Naive thymus-derived CD4-positive, alpha-beta T cell (primary cell): ENCODE data around the gene RNF8. TPM values are rescaled to one million over a fixed set of nuclear protein-coding genes. Genes with fewer than 3 reads are reported as not detected.
"Not testable (repeated sequence)": the region's sequence is repeated elsewhere in the genome, so short reads cannot be mapped to it uniquely, and the experiment has no call there.

Source experiments
- ATAC-seq: fragments of 150-1000 bp; cut with Tn5 transposase; 2 replicates; pipeline ENCODE4 v1.10.0; 2021; ENCODE audit warnings: mild to moderate bottlenecking, moderate library complexity
- CTCF ChIA-PET: fragments of 350-600 bp; sonication (Branson Sonifier 250); formaldehyde crosslinking; loops from one replicate; lab custom pipeline; 2021; ENCODE audit warnings: antibody characterized with exemption; lab: Charles Lee
- POLR2A ChIA-PET: fragments of 350-600 bp; sonication (Branson Sonifier 250); formaldehyde crosslinking; loops from one replicate; lab custom pipeline; 2021; ENCODE audit warnings: antibody characterized with exemption, inconsistent platforms; lab: Charles Lee
- DNase-seq, 9 donors: peaks; one replicate each; pipeline versions ENCODE4 v3.0.0 to v3.0.0-alpha.2; 2020 to 2022; ENCODE audit warnings: mixed read lengths in 1 of 9
- H3K27ac ChIP-seq: one replicate; pipeline ENCODE4 v1.7.0; 2013; ENCODE audit warnings: mild to moderate bottlenecking, low read depth, low read length, moderate library complexity
- H3K27me3 ChIP-seq, 2 donors: one replicate each; pipeline ENCODE4 v1.7.0; 2013; ENCODE audit warnings: low read length in 2 of 2, mild to moderate bottlenecking in 2 of 2, moderate library complexity in 2 of 2; ENCODE audit not compliant: control insufficient read depth in 2 of 2, insufficient read depth in 2 of 2
- H3K36me3 ChIP-seq, 3 experiments: 1 replicate in 2 of 3; 2 replicates in 1 of 3; pipeline ENCODE4 v1.7.0; 2013; ENCODE audit warnings: low read length in 3 of 3, mild to moderate bottlenecking in 3 of 3, moderate library complexity in 1 of 3; ENCODE audit not compliant: insufficient read depth in 3 of 3, control insufficient read depth in 2 of 3
- H3K4me1 ChIP-seq, 2 donors: one replicate each; pipeline ENCODE4 v1.7.0; 2013; ENCODE audit warnings: low read length in 2 of 2, mild to moderate bottlenecking in 2 of 2, moderate library complexity in 1 of 2; ENCODE audit not compliant: control insufficient read depth in 2 of 2, insufficient read depth in 2 of 2
- H3K4me3 ChIP-seq: 2 replicates; pipeline ENCODE4 v1.7.0; 2013; ENCODE audit warnings: mild to moderate bottlenecking, low read length
- H3K9me3 ChIP-seq, 3 experiments: 1 replicate in 2 of 3; 2 replicates in 1 of 3; pipeline ENCODE4 v1.7.0; 2013; ENCODE audit warnings: low read length in 3 of 3; ENCODE audit not compliant: control insufficient read depth in 2 of 3
- H3K27ac Mint-ChIP-seq, 9 donors: one replicate each; pipeline ENCODE4 v1.8.0; 2020 to 2022; ENCODE audit warnings: mixed read lengths in 9 of 9, mild to moderate bottlenecking in 8 of 9, moderate library complexity in 5 of 9, inconsistent platforms in 2 of 9
- H3K27me3 Mint-ChIP-seq, 5 donors: one replicate each; pipeline ENCODE4 v1.8.0; 2021 to 2022; ENCODE audit warnings: mixed read lengths in 5 of 5, mild to moderate bottlenecking in 1 of 5
- H3K36me3 Mint-ChIP-seq, 5 donors: one replicate each; pipeline ENCODE4 v1.8.0; 2020 to 2022; ENCODE audit warnings: mixed read lengths in 5 of 5, mild to moderate bottlenecking in 3 of 5, inconsistent platforms in 1 of 5
- H3K4me1 Mint-ChIP-seq, 7 donors: one replicate each; pipeline ENCODE4 v1.8.0; 2020 to 2022; ENCODE audit warnings: mixed read lengths in 7 of 7, mild to moderate bottlenecking in 3 of 7, inconsistent platforms in 1 of 7
- H3K4me3 Mint-ChIP-seq, 10 donors: one replicate each; pipeline ENCODE4 v1.8.0; 2020 to 2022; ENCODE audit warnings: mild to moderate bottlenecking in 10 of 10, mixed read lengths in 10 of 10, moderate library complexity in 6 of 10, inconsistent platforms in 2 of 10
- H3K9me3 Mint-ChIP-seq, 11 donors: one replicate each; pipeline ENCODE4 v1.8.0; 2020 to 2022; ENCODE audit warnings: mixed read lengths in 11 of 11, mild to moderate bottlenecking in 4 of 11, inconsistent platforms in 1 of 11, moderate library complexity in 1 of 11
- intact Hi-C, 2 donors: fragments of 100-400 bp; cut with micrococcal nuclease; formaldehyde crosslinking; loops; one replicate each; pipeline ENCODE4 v1.15.1; 2023
- polyA plus RNA-seq, 2 donors: library from polyadenylated mRNA; unstranded; fragments of 300-500 nt; fragmentation: Illumina TruSeq; gene quantifications; one replicate each; pipeline ENCODE4 v1.2.3, GENCODE V29; 2021
- total RNA-seq, 6 experiments: library from RNA in 5 of 6; stranded (reverse) in 5 of 6; gene quantifications; 1 replicate in 5 of 6; 2 replicates in 1 of 6; pipeline ENCODE4 v1.2.3 and lab custom pipeline; 2021 to 2026

RNF8 gene
- total and polyA plus RNA-seq, 7 experiments from 2014 or later: 7.1 to 26.0 (median 15.8) TPM

- CTCF ChIA-PET: no interaction called here
- peaks cover 9 to 57% (median 18%) of the 10 kb centered on the region in 3 experiments for H3K36me3 ChIP-seq
- POLR2A ChIA-PET: no interaction called here
- no peaks in the 10 kb centered on the region for H3K9me3 ChIP-seq
- H3K4me1 ChIP-seq: no peaks in the 10 kb centered on the region
- H3K27ac ChIP-seq: no peak overlapping the region
- H3K9me3 Mint-ChIP-seq: peaks cover 0 to 1% (median 0%) of the 10 kb centered on the region in 11 donors
- DNase-seq (no peak), ATAC-seq (no peak)
- peaks cover 0 to 2% (median 0%) of the 10 kb centered on the region in 5 donors for H3K36me3 Mint-ChIP-seq
- no peak overlapping the region for H3K4me3 ChIP-seq
- no peaks in the 10 kb centered on the region for H3K27me3 ChIP-seq
- peak overlapping the region in 3 of 9 donors; percentile 48 to 73 (median 60) for H3K27ac Mint-ChIP-seq
- H3K4me3 Mint-ChIP-seq: no peak overlapping the region
- intact Hi-C loops: loop anchor here (10.0 kb wide), 3 partner anchors 114 to 1174 kb away; partner anchors contain the start of gene CMTR1 (in 1 of the 2)
- no peaks in the 10 kb centered on the region for H3K27me3 Mint-ChIP-seq
- peaks cover 0 to 16% (median 4%) of the 10 kb centered on the region in 7 donors for H3K4me1 Mint-ChIP-seq
Measured at GRCh38 chr6:37321101-37321500, 32.7 kb upstream of the RNF8 start.

DNA sequence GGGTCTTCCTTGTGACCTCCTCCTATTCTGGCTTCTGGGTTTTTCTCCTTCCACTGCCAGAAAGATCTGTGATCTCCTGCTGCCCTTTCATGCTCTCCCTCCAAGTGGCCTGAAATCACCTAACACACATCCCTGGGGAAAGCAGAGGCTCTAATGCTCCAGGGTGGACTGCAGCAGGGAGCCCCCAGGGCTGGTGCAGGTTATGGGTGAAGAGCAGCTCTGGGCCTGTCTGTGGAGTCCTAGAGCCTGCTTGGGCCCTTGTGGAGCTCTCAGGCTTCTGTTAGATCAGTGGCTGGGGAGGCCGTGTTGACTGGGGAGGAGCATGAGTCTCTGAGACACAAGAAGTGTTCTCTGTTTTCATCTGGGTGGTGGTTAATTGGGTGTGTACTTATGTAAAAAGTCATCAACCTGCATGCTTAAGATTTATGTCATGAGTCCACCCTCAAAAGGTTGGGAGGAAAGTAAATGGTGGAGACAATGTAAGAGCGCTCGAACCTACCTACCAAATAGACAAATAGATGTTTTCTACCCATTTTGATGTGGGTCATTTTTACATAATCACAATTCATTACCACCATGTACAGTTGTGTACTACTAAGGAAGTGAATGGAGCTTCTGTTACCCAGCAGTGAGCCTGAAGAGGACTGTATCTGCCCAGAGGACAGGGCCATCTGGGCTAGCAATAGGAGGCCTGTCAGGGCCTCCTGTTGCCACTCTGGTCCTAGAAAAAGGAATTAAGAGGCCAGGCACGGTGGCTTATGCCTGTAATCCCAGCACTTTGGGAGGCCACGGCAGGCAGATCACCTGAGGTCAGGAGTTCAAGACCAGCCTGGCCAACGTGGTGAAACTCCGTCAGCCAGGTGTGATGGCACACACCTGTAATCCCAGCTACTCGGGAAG, 32.0 kb upstream of the RNF8 start:
- CTCF ChIA-PET: no interaction called here
- Mint-ChIP-seq H3K36me3 (peaks cover 0 to 2% (median 0%) of the 10 kb centered on the region in 5 donors), H3K9me3 (peaks cover 0 to 1% (median 0%) of the 10 kb centered on the region in 11 donors), H3K4me3 (no peak overlapping the region), H3K4me1 (peaks cover 0 to 16% (median 4%) of the 10 kb centered on the region in 7 donors), H3K27ac (peak overlapping the region in 5 of 9 donors; percentile 0 to 73 (median 57)), H3K27me3 (no peaks in the 10 kb centered on the region)
- Histone ChIP-seq H3K27me3 (no peaks in the 10 kb centered on the region), H3K27ac (no peak overlapping the region), H3K4me1 (no peaks in the 10 kb centered on the region), H3K36me3 (peaks cover 5 to 51% (median 18%) of the 10 kb centered on the region in 3 experiments), H3K4me3 (no peak overlapping the region), H3K9me3 (no peaks in the 10 kb centered on the region)
- DNase-seq: no peak
- ATAC-seq: no peak
- intact Hi-C loops: loop anchor here (10.0 kb wide), 3 partner anchors 113 to 1173 kb away; partner anchors contain the start of gene CMTR1 (in 1 of the 2)
- POLR2A ChIA-PET: no interaction called here

DNA sequence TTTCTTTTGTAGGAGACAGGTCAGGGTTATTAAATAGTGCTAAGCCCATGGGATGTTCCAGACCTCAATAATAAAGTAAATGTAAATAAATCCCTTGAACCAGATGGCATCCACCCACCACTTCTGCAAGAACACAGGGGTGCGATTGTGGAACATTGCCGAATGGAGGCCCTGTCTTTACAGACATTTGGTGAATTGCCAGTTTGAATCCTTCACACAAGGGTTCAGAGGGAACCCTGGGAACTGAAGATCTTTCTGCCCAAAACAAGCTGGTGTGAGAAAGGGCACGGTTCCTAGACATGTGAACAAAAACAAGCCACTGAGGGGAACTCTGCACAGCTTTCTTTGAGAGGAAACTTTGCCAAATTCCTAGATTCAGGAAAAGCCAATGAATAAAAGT, 30.2 kb upstream of the RNF8 start:
- peaks cover 0 to 4% (median 0%) of the 10 kb centered on the region in 5 donors for H3K36me3 Mint-ChIP-seq
- H3K4me3 Mint-ChIP-seq: no peak overlapping the region
- H3K4me1 Mint-ChIP-seq: peaks cover 0 to 16% (median 4%) of the 10 kb centered on the region in 7 donors
- ChIA-PET POLR2A (no interaction called here), CTCF (interaction anchor here (0.5 to 1.7 kb wide), 3 partner anchors 171 to 1380 kb away, joined by 3 to 6 read pairs (median 4); no protein-coding TSS in a partner anchor)
- Histone ChIP-seq H3K4me3 (no peak overlapping the region), H3K36me3 (peaks cover under 1 to 33% (median 5%) of the 10 kb centered on the region in 3 experiments), H3K4me1 (no peaks in the 10 kb centered on the region), H3K27ac (no peak overlapping the region), H3K9me3 (no peaks in the 10 kb centered on the region), H3K27me3 (no peaks in the 10 kb centered on the region)
- intact Hi-C loops: loop anchor here (10.0 kb wide), 3 partner anchors 111 to 1171 kb away; partner anchors contain the start of gene CMTR1 (in 1 of the 2)
- no peak for ATAC-seq
- H3K9me3 Mint-ChIP-seq: peaks cover 0 to 1% (median 0%) of the 10 kb centered on the region in 11 donors
- H3K27ac Mint-ChIP-seq: peak overlapping the region in 3 of 9 donors; percentile 11 to 34 (median 16)
- no peaks in the 10 kb centered on the region for H3K27me3 Mint-ChIP-seq
- no peak for DNase-seq

- no peaks in the 10 kb centered on the region for H3K27me3 ChIP-seq
- H3K27ac Mint-ChIP-seq: peak overlapping the region in 5 of 9 donors; percentile 2 to 48 (median 11)
- no peak for ATAC-seq
- peaks cover 0 to 4% (median 3%) of the 10 kb centered on the region in 5 donors for H3K36me3 Mint-ChIP-seq
- H3K4me3 ChIP-seq: no peak overlapping the region
- peaks cover 0 to 25% (median 4%) of the 10 kb centered on the region in 3 experiments for H3K36me3 ChIP-seq
- intact Hi-C loops: loop anchor here (1.0 to 10.0 kb wide), 10 partner anchors 30 to 1348 kb away; partner anchors contain the start of gene CMTR1 (in 1 of the 2)
- H3K4me1 ChIP-seq: no peaks in the 10 kb centered on the region
- ChIA-PET CTCF (interaction anchor here (0.6 to 1.7 kb wide), 3 partner anchors 170 to 368 kb away, joined by 4 to 17 read pairs (median 6); no protein-coding TSS in a partner anchor), POLR2A (no interaction called here)
- H3K9me3 ChIP-seq: no peaks in the 10 kb centered on the region
- peaks cover 0 to 16% (median 4%) of the 10 kb centered on the region in 7 donors for H3K4me1 Mint-ChIP-seq
- H3K9me3 Mint-ChIP-seq: peaks cover 0 to 1% (median 0%) of the 10 kb centered on the region in 11 donors
- no peak for DNase-seq
- H3K27ac ChIP-seq: no peak overlapping the region
- no peaks in the 10 kb centered on the region for H3K27me3 Mint-ChIP-seq
- no peak overlapping the region for H3K4me3 Mint-ChIP-seq
Measured at GRCh38 chr6:37324131-37325033, 29.4 kb upstream of the RNF8 start.

DNA sequence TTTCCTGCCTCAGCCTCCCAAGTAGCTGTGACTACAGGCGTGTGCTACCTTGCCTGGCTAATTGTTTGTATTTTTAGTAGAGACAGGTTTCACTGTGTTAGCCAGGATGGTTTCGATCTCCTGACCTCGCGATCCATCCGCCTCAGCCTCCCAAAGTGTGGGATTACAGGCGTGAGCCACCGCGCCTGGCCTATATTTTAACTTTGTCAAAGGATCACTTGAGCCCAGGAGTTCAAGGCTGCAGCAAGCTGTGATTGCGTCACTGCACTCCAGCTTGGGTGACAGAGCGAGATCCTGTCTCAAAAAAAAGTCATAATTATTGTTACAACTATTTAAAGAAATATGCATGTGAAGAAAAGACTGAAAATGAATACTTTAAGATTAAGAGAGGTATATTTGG, 23.4 kb upstream of the RNF8 start:
- H3K4me1 Mint-ChIP-seq, POLR2A ChIA-PET, H3K4me3 ChIP-seq, H3K9me3 ChIP-seq, H3K27ac Mint-ChIP-seq, H3K4me3 Mint-ChIP-seq, intact Hi-C loops, CTCF ChIA-PET, H3K27ac ChIP-seq, H3K4me1 ChIP-seq, DNase-seq, H3K9me3 Mint-ChIP-seq, H3K27me3 ChIP-seq, ATAC-seq, H3K27me3 Mint-ChIP-seq: not testable (repeated sequence)
- peaks cover 0 to 29% (median 0%) of the 10 kb centered on the region in 3 experiments for H3K36me3 ChIP-seq
- H3K36me3 Mint-ChIP-seq: peaks cover 0 to 17% (median 10%) of the 10 kb centered on the region in 5 donors

DNA sequence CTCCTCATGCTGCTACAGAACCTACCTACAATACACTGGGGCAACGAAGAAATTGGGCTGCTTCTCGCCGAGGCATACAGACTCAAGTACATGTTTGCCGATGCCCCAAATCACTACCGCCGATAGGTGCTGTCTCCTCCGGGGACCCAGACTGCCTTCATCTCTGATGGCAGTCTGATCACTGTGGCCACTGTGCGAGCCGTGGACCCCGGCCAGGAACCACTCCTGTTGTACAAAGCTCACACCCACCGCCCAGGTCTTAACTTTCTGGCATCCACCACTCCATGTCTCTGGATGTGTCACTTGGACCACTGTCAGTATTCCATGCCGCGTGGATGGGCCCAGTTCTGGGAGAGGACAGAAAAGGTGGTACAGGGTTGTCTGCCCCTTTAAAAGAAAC, 22.7 kb upstream of the RNF8 start:
- Mint-ChIP-seq H3K9me3 (no peaks in the 10 kb centered on the region), H3K36me3 (peaks cover 0 to 17% (median 10%) of the 10 kb centered on the region in 5 donors), H3K4me1 (no peaks in the 10 kb centered on the region), H3K27ac (no peak overlapping the region), H3K4me3 (no peak overlapping the region), H3K27me3 (no peaks in the 10 kb centered on the region)
- Histone ChIP-seq H3K27me3 (no peaks in the 10 kb centered on the region), H3K36me3 (peaks cover 0 to 29% (median 0%) of the 10 kb centered on the region in 3 experiments), H3K4me3 (no peak overlapping the region), H3K4me1 (no peaks in the 10 kb centered on the region), H3K27ac (no peak overlapping the region), H3K9me3 (no peaks in the 10 kb centered on the region)
- ChIA-PET POLR2A (no interaction called here), CTCF (no interaction called here)
- intact Hi-C loops: no loop called here
- DNase-seq (no peak), ATAC-seq (no peak)
